ENCODE measurements around the gene AP2B1.

- no peak for TF ChIP-seq CTCF (IDR thresholded peaks at IDR 0.05)
- no peak for TF ChIP-seq POLR2A (IDR thresholded peaks at IDR 0.05)
These were observed 78.9 kb downstream of the AP2B1 start for GRCh38 chr17:35666070-35666469.

Data from adrenal gland (tissue), 5 donors.